Keratinocyte (primary cell): ENCODE results near the gene UPK3A. TPM values are rescaled to one million over a fixed set of nuclear protein-coding genes. Genes with fewer than 3 reads are reported as not detected.

ENCODE experiments used
- DNase-seq: peaks from one replicate; pipeline ENCODE4 v3.0.0-alpha.2; 2011; ENCODE audit warnings: low read depth, missing footprints, low spot score
- FAIRE-seq: peaks from 2 replicates; lab custom pipeline; 2011; peaks lifted over from hg19 to GRCh38; lab: Jason Lieb, UNC
- H2AFZ ChIP-seq: 2 replicates; pipeline ENCODE4 v1.6.0; 2012; ENCODE audit warnings: low read length, control low read depth, inconsistent platforms; ENCODE audit not compliant: control insufficient read depth
- H3K27ac ChIP-seq: 2 replicates; pipeline ENCODE4 v1.5.1; 2011; ENCODE audit warnings: low read length; ENCODE audit not compliant: control insufficient read depth, insufficient read depth
- H3K27me3 ChIP-seq: 3 replicates; pipeline ENCODE4 v1.6.0; 2011; ENCODE audit warnings: low read length; ENCODE audit not compliant: control insufficient read depth, insufficient read depth; ENCODE audit errors: extremely low read depth
- H3K36me3 ChIP-seq, 2 experiments: 2 replicates in 1 of 2; 3 replicates in 1 of 2; pipeline ENCODE4 v1.5.1; 2011; ENCODE audit warnings: low read length in 2 of 2, mild to moderate bottlenecking in 1 of 2; ENCODE audit not compliant: control insufficient read depth in 2 of 2, insufficient read depth in 2 of 2; ENCODE audit errors: extremely low read depth in 1 of 2
- H3K4me1 ChIP-seq: 3 replicates; pipeline ENCODE4 v1.5.1; 2011; ENCODE audit warnings: low read length; ENCODE audit not compliant: control insufficient read depth, insufficient read depth; ENCODE audit errors: extremely low read depth
- H3K4me2 ChIP-seq: 3 replicates; pipeline ENCODE4 v1.6.0; 2011; ENCODE audit warnings: low read depth, low read length; ENCODE audit not compliant: control insufficient read depth, insufficient read depth; ENCODE audit errors: extremely low read depth
- H3K4me3 ChIP-seq, 3 experiments: fragments of 200-600 bp in 1 of 3; sonication (generic) in 1 of 3; 2 replicates in 2 of 3; 3 replicates in 1 of 3; pipeline ENCODE4 v1.5.1; 2011 to 2016; ENCODE audit warnings: low read length in 3 of 3, mild to moderate bottlenecking in 3 of 3, control low read depth in 2 of 3, inconsistent platforms in 1 of 3, low read depth in 1 of 3, mixed read lengths in 1 of 3, mixed run types in 1 of 3, moderate library complexity in 1 of 3; ENCODE audit not compliant: control insufficient read depth in 2 of 3, insufficient read depth in 2 of 3; ENCODE audit errors: extremely low read depth in 1 of 3
- H3K79me2 ChIP-seq: 2 replicates; pipeline ENCODE4 v1.6.0; 2012; ENCODE audit warnings: low read length; ENCODE audit not compliant: control insufficient read depth, insufficient read depth
- H3K9ac ChIP-seq: 3 replicates; pipeline ENCODE4 v1.6.0; 2011; ENCODE audit warnings: low read length; ENCODE audit not compliant: control insufficient read depth, insufficient read depth; ENCODE audit errors: extremely low read depth
- H3K9me1 ChIP-seq: 3 replicates; pipeline ENCODE4 v1.6.0; 2011; ENCODE audit warnings: low read length; ENCODE audit not compliant: control insufficient read depth, insufficient read depth; ENCODE audit errors: extremely low read depth
- H3K9me3 ChIP-seq: 2 replicates; pipeline ENCODE4 v1.5.1; 2012; ENCODE audit warnings: low read depth, low read length; ENCODE audit not compliant: control insufficient read depth
- H4K20me1 ChIP-seq: 3 replicates; pipeline ENCODE4 v1.6.0; 2011; ENCODE audit warnings: low read length; ENCODE audit not compliant: control insufficient read depth, insufficient read depth; ENCODE audit errors: extremely low read depth
- EZH2 ChIP-seq: IDR thresholded peaks from one replicate; pipeline ENCODE4 v1.6.1; 2012; ENCODE audit warnings: inconsistent platforms, mild to moderate bottlenecking, low read length, moderate library complexity
- dilution Hi-C: fragments of 300-500 bp; cut with MboI; formaldehyde crosslinking; loops from one replicate; pipeline ENCODE4 v1.7.0; 2020; ENCODE audit warnings: low sequenced_read_pairs; ENCODE audit not compliant: extremely low pct_ligation_motif_present
- polyA plus RNA-seq, 5 experiments: library from polyadenylated mRNA; depleted of rRNA in 3 of 5; stranded (reverse) in 3 of 5; stranded (forward) in 1 of 5; unstranded in 1 of 5; fragments of >200 nt; gene quantifications; 1 replicate in 1 of 5; 2 replicates in 3 of 5; 3 replicates in 1 of 5; pipeline versions ENCODE4 v1.2.1 to v1.2.3, GENCODE V29; 2011 to 2012; ENCODE audit warnings: missing spikeins in 2 of 5, low read depth in 1 of 5, low replicate concordance in 1 of 5
- TF ChIP-seq, protein P1 (sequence below), 3 experiments: IDR thresholded peaks in 1 of 3; conservative IDR thresholded peaks in 1 of 3; optimal IDR thresholded peaks in 1 of 3; 2 replicates in 2 of 3; 3 replicates in 1 of 3; pipeline versions ENCODE3 to v1.5.1; 2011; ENCODE audit warnings: low read length in 3 of 3, mild to moderate bottlenecking in 3 of 3, moderate library complexity in 2 of 3, control low read depth in 1 of 3, inconsistent platforms in 1 of 3; ENCODE audit not compliant: insufficient read depth in 2 of 3; ENCODE audit errors: extremely low read depth in 1 of 3

UPK3A gene
- polyA plus RNA-seq, 1 donor (not counting 4 experiments of a cell fraction or from before 2014, with no cell fraction given) = not detected

DNA sequence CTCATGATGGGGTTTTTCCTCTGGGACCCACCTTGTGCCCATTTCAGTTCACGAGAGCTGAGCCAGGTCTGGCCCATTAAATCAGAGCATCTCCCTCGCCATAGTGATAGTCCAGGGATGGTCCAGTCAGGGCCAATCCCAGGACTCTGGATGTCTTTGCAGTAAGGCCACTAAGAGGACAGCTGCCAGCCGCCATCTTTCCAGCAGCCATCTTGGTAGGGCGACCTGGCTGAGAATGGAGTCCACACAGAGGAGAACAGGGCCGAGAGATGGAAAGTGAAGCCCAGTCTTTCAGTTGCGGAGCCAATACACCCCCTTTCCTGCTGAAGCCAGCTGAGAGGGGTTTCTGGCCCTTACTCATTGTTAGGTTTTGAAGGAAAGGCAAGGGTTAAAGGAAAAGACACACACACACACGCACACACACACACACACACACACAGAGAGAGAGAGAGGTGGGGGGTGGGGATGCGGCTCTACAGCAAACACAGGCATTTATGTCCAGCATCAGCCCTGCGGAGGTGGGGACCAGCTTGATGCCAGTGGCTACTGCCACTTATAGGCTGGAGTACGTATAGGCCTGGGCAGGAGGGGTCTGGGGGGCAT lies 31.6 kb upstream of the UPK3A start:
- Histone ChIP-seq H3K9me3 (no peaks in the 10 kb centered on the region), H3K4me1 (no peaks in the 10 kb centered on the region), H3K79me2 (no peaks in the 10 kb centered on the region), H3K27me3 (no peaks in the 10 kb centered on the region), H3K9ac (no peak overlapping the region), H3K36me3 (no peaks in the 10 kb centered on the region), H4K20me1 (no peaks in the 10 kb centered on the region), H3K27ac (no peak overlapping the region), H3K4me2 (no peak overlapping the region), H3K9me1 (no peaks in the 10 kb centered on the region), H3K4me3 (no peak overlapping the region), H2AFZ (no peak overlapping the region)
- FAIRE-seq = no peak
- dilution Hi-C loops = no loop called here
- TF ChIP-seq, protein P1, sequence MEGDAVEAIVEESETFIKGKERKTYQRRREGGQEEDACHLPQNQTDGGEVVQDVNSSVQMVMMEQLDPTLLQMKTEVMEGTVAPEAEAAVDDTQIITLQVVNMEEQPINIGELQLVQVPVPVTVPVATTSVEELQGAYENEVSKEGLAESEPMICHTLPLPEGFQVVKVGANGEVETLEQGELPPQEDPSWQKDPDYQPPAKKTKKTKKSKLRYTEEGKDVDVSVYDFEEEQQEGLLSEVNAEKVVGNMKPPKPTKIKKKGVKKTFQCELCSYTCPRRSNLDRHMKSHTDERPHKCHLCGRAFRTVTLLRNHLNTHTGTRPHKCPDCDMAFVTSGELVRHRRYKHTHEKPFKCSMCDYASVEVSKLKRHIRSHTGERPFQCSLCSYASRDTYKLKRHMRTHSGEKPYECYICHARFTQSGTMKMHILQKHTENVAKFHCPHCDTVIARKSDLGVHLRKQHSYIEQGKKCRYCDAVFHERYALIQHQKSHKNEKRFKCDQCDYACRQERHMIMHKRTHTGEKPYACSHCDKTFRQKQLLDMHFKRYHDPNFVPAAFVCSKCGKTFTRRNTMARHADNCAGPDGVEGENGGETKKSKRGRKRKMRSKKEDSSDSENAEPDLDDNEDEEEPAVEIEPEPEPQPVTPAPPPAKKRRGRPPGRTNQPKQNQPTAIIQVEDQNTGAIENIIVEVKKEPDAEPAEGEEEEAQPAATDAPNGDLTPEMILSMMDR (optimal IDR thresholded peaks at IDR 0.05 in 1 of 3, IDR thresholded peaks at IDR 0.05 in 1 of 3, conservative IDR thresholded peaks at IDR 0.05 in 1 of 3; ENCODE audit: extremely low read depth in 1 of 3, insufficient read depth in 2 of 3, low read length in 3 of 3) = no peak
- TF ChIP-seq EZH2 = no peak
- DNase-seq = no peak

DNA sequence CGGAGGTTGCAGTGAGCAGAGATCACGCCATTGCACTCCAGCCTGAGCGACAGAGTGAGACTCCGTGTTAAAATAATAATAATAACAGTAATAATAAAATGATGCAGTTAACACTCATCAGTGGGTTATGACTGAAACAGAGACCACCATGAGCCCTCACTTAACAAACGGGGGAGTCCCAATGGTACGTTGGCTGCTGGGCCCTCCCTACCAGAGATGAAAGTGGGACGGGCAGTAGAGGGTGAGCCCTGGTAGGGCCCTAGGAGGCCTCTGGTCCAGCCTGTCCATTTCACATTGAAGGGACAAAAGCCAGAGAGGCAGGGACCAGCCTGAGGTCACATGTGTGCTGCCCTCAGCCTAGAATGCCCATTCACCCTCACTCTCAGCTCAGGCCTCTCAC lies 30.4 kb upstream of the UPK3A start:
- no peaks in the 10 kb centered on the region for H3K36me3 ChIP-seq
- no peak overlapping the region for H2AFZ ChIP-seq
- H3K27me3 ChIP-seq = no peaks in the 10 kb centered on the region
- FAIRE-seq (no peak), DNase-seq (no peak)
- no peak overlapping the region for H3K4me3 ChIP-seq
- no peaks in the 10 kb centered on the region for H3K79me2 ChIP-seq
- H3K9me1 ChIP-seq = no peaks in the 10 kb centered on the region
- dilution Hi-C loops = no loop called here
- no peaks in the 10 kb centered on the region for H3K9me3 ChIP-seq
- no peaks in the 10 kb centered on the region for H4K20me1 ChIP-seq
- no peaks in the 10 kb centered on the region for H3K4me1 ChIP-seq
- no peak overlapping the region for H3K4me2 ChIP-seq
- H3K27ac ChIP-seq = no peak overlapping the region
- H3K9ac ChIP-seq = no peak overlapping the region
- TF ChIP-seq, protein P1 (optimal IDR thresholded peaks at IDR 0.05 in 1 of 3, IDR thresholded peaks at IDR 0.05 in 1 of 3, conservative IDR thresholded peaks at IDR 0.05 in 1 of 3; ENCODE audit: extremely low read depth in 1 of 3, insufficient read depth in 2 of 3, low read length in 3 of 3) = no peak
